Measurements from ENCODE around the gene SON. TPM values are rescaled to one million over a fixed set of nuclear protein-coding genes. Genes with fewer than 3 reads are reported as not detected.

Gene SON
- total and polyA plus RNA-seq, 2 of the 4 experiments (the other 2 are of a cell fraction): 81.6 to 146 TPM

GRCh38 chr21:33619726-33620125, 76.9 kb downstream of the SON start:
- Histone ChIP-seq H2BK5ac (ENCODE audit: low read depth, low read length, poor library complexity, severe bottlenecking) (no peak overlapping the region), H2BK120ac (ENCODE audit: low read depth, low read length) (no peak overlapping the region), H4K5ac (ENCODE audit: low read depth, low read length) (no peak overlapping the region), H3K27ac (ENCODE audit: insufficient read depth, low read length) (no peak overlapping the region), H3K36me3 (ENCODE audit: control insufficient read depth, insufficient read depth, low read length) (peaks cover 13% of the 10 kb centered on the region), H3K79me1 (ENCODE audit: low read depth in 1 of 2, low read length in 2 of 2) (peaks cover 0 to 3% of the 10 kb centered on the region in 2 experiments; a peak in 1 of 4 replicates), H3K27me3 (ENCODE audit: control insufficient read depth, insufficient read depth, low read length) (no peaks in the 10 kb centered on the region), H3K4me2 (ENCODE audit: low read depth, low read length) (no peak overlapping the region), H4K91ac (ENCODE audit: insufficient read depth, low read depth, low read length) (no peak overlapping the region), H3K23ac (ENCODE audit: low read depth, low read length) (no peak overlapping the region), H3K4me3 (ENCODE audit: insufficient read depth, low read depth, low read length) (no peak overlapping the region), H2BK20ac (ENCODE audit: low read depth, low read length) (no peak overlapping the region), H3K9me3 (ENCODE audit: control insufficient read depth, insufficient read depth, low read length) (no peaks in the 10 kb centered on the region), H3K14ac (replicated peaks; ENCODE audit: low read depth, low read length) (no peak overlapping the region), H2AK9ac (replicated peaks; ENCODE audit: low read depth, low read length, poor library complexity) (no peak overlapping the region), H3K9ac (ENCODE audit: low read depth, low read length) (no peak overlapping the region), H2AFZ (replicated peaks; ENCODE audit: low read length, poor library complexity) (no peak overlapping the region), H3K18ac (ENCODE audit: low read depth, low read length) (no peak overlapping the region), H2AK5ac (ENCODE audit: low read depth, low read length) (no peak overlapping the region), H3K4me1 (ENCODE audit: control insufficient read depth, insufficient read depth, low read length) (no peaks in the 10 kb centered on the region), H4K8ac (ENCODE audit: low read depth in 2 of 2, low read length in 2 of 2) (no peak overlapping the region), H4K20me1 (ENCODE audit: insufficient read depth, low read length) (no peaks in the 10 kb centered on the region), H3K4ac (ENCODE audit: low read depth, low read length) (no peak overlapping the region), H2BK15ac (ENCODE audit: low read depth, low read length) (no peak overlapping the region), H3K56ac (ENCODE audit: extremely low read depth, insufficient read depth, low read length) (no peak overlapping the region), H3K9me1 (ENCODE audit: insufficient read depth, low read length) (no peaks in the 10 kb centered on the region; the same call in 1 of the 2 replicates)
- POLR2A ChIA-PET (ENCODE audit: unreplicated experiment): no interaction called here
- CTCF ChIA-PET: no interaction called here
- WGBS, 2 experiments (ENCODE audit: extremely low coverage in 2 of 2, insufficient read length in 1 of 2): 83% methylated on average over 1 of the region's 4 CpGs; no CpG with 5 or more reads in 1 of the 2 experiments
- in situ Hi-C loops (cut with MboI; ENCODE audit: low sequenced_read_pairs) (no loop called here), intact Hi-C loops (cut with micrococcal nuclease) (no loop called here), dilution Hi-C loops (cut with HindIII; ENCODE audit: low sequenced_read_pairs, unreplicated experiment) (no loop called here)
- no peak for TF ChIP-seq MAZ (IDR thresholded peaks at IDR 0.05; ENCODE audit: borderline replicate concordance, low read depth, low read length)
- TF ChIP-seq, protein P1, sequence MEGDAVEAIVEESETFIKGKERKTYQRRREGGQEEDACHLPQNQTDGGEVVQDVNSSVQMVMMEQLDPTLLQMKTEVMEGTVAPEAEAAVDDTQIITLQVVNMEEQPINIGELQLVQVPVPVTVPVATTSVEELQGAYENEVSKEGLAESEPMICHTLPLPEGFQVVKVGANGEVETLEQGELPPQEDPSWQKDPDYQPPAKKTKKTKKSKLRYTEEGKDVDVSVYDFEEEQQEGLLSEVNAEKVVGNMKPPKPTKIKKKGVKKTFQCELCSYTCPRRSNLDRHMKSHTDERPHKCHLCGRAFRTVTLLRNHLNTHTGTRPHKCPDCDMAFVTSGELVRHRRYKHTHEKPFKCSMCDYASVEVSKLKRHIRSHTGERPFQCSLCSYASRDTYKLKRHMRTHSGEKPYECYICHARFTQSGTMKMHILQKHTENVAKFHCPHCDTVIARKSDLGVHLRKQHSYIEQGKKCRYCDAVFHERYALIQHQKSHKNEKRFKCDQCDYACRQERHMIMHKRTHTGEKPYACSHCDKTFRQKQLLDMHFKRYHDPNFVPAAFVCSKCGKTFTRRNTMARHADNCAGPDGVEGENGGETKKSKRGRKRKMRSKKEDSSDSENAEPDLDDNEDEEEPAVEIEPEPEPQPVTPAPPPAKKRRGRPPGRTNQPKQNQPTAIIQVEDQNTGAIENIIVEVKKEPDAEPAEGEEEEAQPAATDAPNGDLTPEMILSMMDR (conservative IDR thresholded peaks at IDR 0.05; ENCODE audit: low read depth, low read length): no peak
- TF ChIP-seq NFE2L2 (IDR thresholded peaks at IDR 0.05; ENCODE audit: low read depth, low read length): no peak
- TF ChIP-seq CEBPB (IDR thresholded peaks at IDR 0.05; ENCODE audit: low read depth, low read length): no peak
- TF ChIP-seq MAFK (IDR thresholded peaks at IDR 0.05; ENCODE audit: low read depth, low read length): no peak
- no peak for TF ChIP-seq SMC3 (IDR thresholded peaks at IDR 0.05; ENCODE audit: low read depth, low read length)
- ATAC-seq (ENCODE audit: low read depth) (no peak), DNase-seq (no peak)
- BruUV-seq (replicated peaks): no TSS peak

All from IMR-90 (cell line).